Testis (tissue), 3 donors: ENCODE data around the gene KLHL2. TPM values are rescaled to one million over a fixed set of nuclear protein-coding genes. Genes with fewer than 3 reads are reported as not detected.
A peak's percentile ranks its signal among the peaks of the same experiment; 100 is the strongest.

Source experiments
- DNase-seq: peaks from one replicate; pipeline ENCODE4 v3.0.0-alpha.2; 2019
- H3K27ac ChIP-seq, 2 donors: fragments of 200-600 bp; sonication (generic); one replicate each; pipeline ENCODE4 v1.5.1; 2019
- H3K27me3 ChIP-seq: fragments of 200-600 bp; sonication (generic); one replicate; pipeline ENCODE4 v1.5.1; 2019
- H3K36me3 ChIP-seq: fragments of 200-600 bp; sonication (generic); one replicate; pipeline ENCODE4 v1.5.1; 2017; ENCODE audit warnings: low read depth; ENCODE audit errors: missing control alignments
- H3K4me1 ChIP-seq: fragments of 200-600 bp; sonication (generic); one replicate; pipeline ENCODE4 v1.5.1; 2019
- H3K4me3 ChIP-seq, 2 donors: fragments of 200-600 bp; sonication (generic); one replicate each; pipeline ENCODE4 v1.5.1; 2017 to 2019
- H3K9me3 ChIP-seq: fragments of 200-600 bp; sonication (generic); one replicate; pipeline ENCODE4 v1.5.1; 2017
- POLR2A ChIP-seq: fragments of 450-650 bp; IDR thresholded peaks from one replicate; pipeline ENCODE4 v1.6.1; 2017; ENCODE audit warnings: antibody characterized with exemption, mild to moderate bottlenecking, moderate library complexity
- WGBS, 2 donors: methylation state at CpG; one replicate each; pipeline ENCODE4 v1.1.5; 2018; 5-methylcytosine and 5-hydroxymethylcytosine counted together
- intact Hi-C: fragments of 100-400 bp; cut with DNase I; formaldehyde crosslinking; loops from one replicate; pipeline ENCODE4 v1.15.1; 2023; ENCODE audit warnings: low total_unique reads
- polyA plus RNA-seq: library from polyadenylated mRNA; stranded (reverse); fragments of 350-450 nt; fragmentation: Illumina TruSeq; extraction: RNeasy Lipid Tissue Mini Kit (QIAGEN cat#74804); gene quantifications from one replicate; pipeline ENCODE4 v1.2.3, GENCODE V29; 2014; ENCODE audit warnings: low read depth, low replicate concordance; ENCODE audit not compliant: insufficient read depth
- total RNA-seq, 2 donors: library from RNA; depleted of rRNA; stranded (reverse); fragments of >200 nt; gene quantifications; one replicate each; pipeline ENCODE4 v1.2.3, GENCODE V29; 2016
- TF ChIP-seq, protein P1 (sequence below), 3 experiments: fragments of 450-650 bp in 2 of 3; fragments of 200-600 bp in 1 of 3; sonication (generic) in 1 of 3; IDR thresholded peaks; one replicate each; pipeline ENCODE4 v1.5.1; 2016 to 2019; ENCODE audit warnings: antibody characterized with exemption in 3 of 3, mild to moderate bottlenecking in 2 of 3, moderate library complexity in 1 of 3

KLHL2 gene
- total and polyA plus RNA-seq, 3 donors from 2014 or later = 14.7 to 26.7 (median 20.9) TPM

GRCh38 chr4:165345666-165346417, 138.5 kb downstream of the KLHL2 start:
- no peak overlapping the region for H3K27ac ChIP-seq
- H3K4me1 ChIP-seq = no peaks in the 10 kb centered on the region
- no peaks in the 10 kb centered on the region for H3K36me3 ChIP-seq
- H3K27me3 ChIP-seq = no peaks in the 10 kb centered on the region
- no peak for DNase-seq
- 55 to 56% methylated on average over 10 of the region's 10 CpGs for WGBS, 2 donors
- intact Hi-C loops = no loop called here
- TF ChIP-seq POLR2A = no peak
- TF ChIP-seq, protein P1, sequence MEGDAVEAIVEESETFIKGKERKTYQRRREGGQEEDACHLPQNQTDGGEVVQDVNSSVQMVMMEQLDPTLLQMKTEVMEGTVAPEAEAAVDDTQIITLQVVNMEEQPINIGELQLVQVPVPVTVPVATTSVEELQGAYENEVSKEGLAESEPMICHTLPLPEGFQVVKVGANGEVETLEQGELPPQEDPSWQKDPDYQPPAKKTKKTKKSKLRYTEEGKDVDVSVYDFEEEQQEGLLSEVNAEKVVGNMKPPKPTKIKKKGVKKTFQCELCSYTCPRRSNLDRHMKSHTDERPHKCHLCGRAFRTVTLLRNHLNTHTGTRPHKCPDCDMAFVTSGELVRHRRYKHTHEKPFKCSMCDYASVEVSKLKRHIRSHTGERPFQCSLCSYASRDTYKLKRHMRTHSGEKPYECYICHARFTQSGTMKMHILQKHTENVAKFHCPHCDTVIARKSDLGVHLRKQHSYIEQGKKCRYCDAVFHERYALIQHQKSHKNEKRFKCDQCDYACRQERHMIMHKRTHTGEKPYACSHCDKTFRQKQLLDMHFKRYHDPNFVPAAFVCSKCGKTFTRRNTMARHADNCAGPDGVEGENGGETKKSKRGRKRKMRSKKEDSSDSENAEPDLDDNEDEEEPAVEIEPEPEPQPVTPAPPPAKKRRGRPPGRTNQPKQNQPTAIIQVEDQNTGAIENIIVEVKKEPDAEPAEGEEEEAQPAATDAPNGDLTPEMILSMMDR (IDR thresholded peaks at IDR 0.05) = no peak
- no peaks in the 10 kb centered on the region for H3K9me3 ChIP-seq
- H3K4me3 ChIP-seq = no peak overlapping the region

DNA sequence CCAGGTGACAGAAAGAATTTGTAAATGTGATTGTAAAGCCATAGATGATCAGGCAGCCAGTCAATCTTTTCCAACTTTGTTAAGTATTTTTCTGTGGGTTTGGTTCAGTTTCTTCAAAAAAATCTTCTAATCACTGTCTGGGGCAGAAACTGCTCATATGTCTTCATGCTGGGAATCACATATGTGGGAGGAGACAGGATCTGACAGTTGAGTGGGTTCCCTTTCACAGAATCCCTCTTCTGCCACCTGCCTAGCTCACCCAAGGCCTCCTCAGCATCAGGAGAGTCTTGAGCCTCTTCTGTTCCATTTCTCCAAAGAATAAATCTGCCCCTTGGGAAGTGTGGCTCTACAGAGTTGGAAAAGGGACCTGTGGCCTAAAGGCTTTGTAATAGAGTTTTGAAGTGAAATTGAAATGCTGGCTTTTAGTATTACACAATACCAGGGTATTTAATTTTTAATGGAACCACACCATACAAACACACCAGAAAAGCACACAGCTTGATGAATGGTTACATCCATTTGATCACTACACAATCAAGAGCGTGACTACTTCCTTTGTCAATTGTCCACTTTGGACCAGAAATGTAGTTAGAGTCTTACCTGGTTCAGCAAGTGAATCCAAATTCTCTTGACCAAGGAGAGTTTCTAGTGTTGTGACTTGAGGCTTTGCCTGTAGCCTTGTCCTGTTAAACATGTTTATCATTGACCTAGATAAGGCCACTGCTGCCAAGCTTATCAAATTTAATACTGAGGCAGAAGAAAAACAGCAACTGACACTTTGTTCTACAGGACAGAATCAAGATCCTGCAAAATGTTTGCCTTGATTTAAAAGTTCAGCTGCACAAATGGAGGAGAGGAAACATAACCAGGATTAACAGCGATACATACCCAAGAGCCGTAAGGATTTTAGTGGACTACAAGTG, 140.5 kb downstream of the KLHL2 start:
- H3K36me3 ChIP-seq = no peaks in the 10 kb centered on the region
- no peak overlapping the region for H3K4me3 ChIP-seq
- H3K27me3 ChIP-seq = no peaks in the 10 kb centered on the region
- TF ChIP-seq POLR2A = no peak
- TF ChIP-seq, protein P1 (IDR thresholded peaks at IDR 0.05) = no peak
- no peak overlapping the region for H3K27ac ChIP-seq
- H3K4me1 ChIP-seq = no peaks in the 10 kb centered on the region
- intact Hi-C loops = no loop called here
- WGBS, 2 donors = 74 to 95% methylated on average over 3 of the region's 3 CpGs
- H3K9me3 ChIP-seq = no peaks in the 10 kb centered on the region
- DNase-seq = no peak

- DNase-seq = no peak
- WGBS, 2 donors = 71 to 81% methylated on average over 5 of the region's 5 CpGs
- no peaks in the 10 kb centered on the region for H3K27me3 ChIP-seq
- no peak overlapping the region for H3K4me3 ChIP-seq
- H3K4me1 ChIP-seq = no peaks in the 10 kb centered on the region
- intact Hi-C loops = loop anchor here (10.0 kb wide), 1 partner anchor 113 kb away; no protein-coding TSS in a partner anchor
- H3K9me3 ChIP-seq = no peaks in the 10 kb centered on the region
- no peak for TF ChIP-seq POLR2A
- no peaks in the 10 kb centered on the region for H3K36me3 ChIP-seq
- no peak overlapping the region for H3K27ac ChIP-seq
Measured at GRCh38 chr4:165351359-165352130, 144.2 kb downstream of the KLHL2 start.

DNA sequence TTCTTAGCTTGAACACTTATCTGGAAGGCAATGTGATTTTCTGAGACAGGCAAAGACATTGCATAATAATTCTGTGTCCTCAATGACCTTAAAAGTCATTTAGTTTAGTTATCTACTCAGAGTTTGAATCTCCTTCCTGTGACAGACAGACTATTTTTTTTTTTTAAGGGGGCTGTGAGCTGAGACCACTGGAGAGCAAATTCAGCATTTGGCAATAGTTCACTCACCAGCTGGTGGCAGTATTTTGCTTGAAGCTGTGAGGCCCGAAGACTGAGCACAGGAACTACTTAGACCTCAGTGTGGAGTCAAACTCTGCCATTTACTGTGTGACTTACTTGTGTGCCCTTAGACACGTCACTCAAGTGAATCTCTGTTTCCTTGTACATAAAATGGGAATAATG, 148.5 kb downstream of the KLHL2 start:
- H3K4me3 ChIP-seq = no peak overlapping the region
- H3K36me3 ChIP-seq = no peaks in the 10 kb centered on the region
- no peak for TF ChIP-seq POLR2A
- TF ChIP-seq, protein P1 (IDR thresholded peaks at IDR 0.05) = peak in 2 of 3 experiments; percentile 41 to 44
- peak; percentile 81 for DNase-seq
- intact Hi-C loops = loop anchor here (10.0 kb wide), 1 partner anchor 109 kb away; no protein-coding TSS in a partner anchor
- H3K27me3 ChIP-seq = no peaks in the 10 kb centered on the region
- H3K27ac ChIP-seq = no peak overlapping the region
- H3K4me1 ChIP-seq = no peaks in the 10 kb centered on the region
- no peaks in the 10 kb centered on the region for H3K9me3 ChIP-seq
- 15 to 39% methylated on average over 2 of the region's 2 CpGs for WGBS, 2 donors
